Kidney glomerular epithelial cell (primary cell): ENCODE measurements around the gene INSIG2.

ENCODE experiments used
- DNase-seq: peaks from one replicate; lab custom pipeline; 2025; lab: John Stamatoyannopoulos, UW

The INSIG2 gene

GRCh38 chr2:118088051-118089024, at the start of gene INSIG2:
Gene INSIG2, plus strand, starts transcription at chr2:118088471. Its CDS starts 8,086 bp downstream, at chr2:118096557.
- peak; percentile 98 for DNase-seq

- no peak for DNase-seq
These were observed 47.4 kb upstream of the INSIG2 start for GRCh38 chr2:118040891-118041290.

GRCh38 chr2:118044103-118044716, 44.1 kb upstream of the INSIG2 start:
- no peak for DNase-seq

- DNase-seq: no peak
These were observed 43.4 kb upstream of the INSIG2 start for GRCh38 chr2:118044854-118045253.

- no peak for DNase-seq
These were observed 43.0 kb upstream of the INSIG2 start for GRCh38 chr2:118045286-118045685.

GRCh38 chr2:118046634-118047210, 41.5 kb upstream of the INSIG2 start:
- no peak for DNase-seq

- peak; percentile 15 for DNase-seq
These were observed 40.9 kb upstream of the INSIG2 start for GRCh38 chr2:118047380-118047826.

- no peak for DNase-seq
These were observed 39.9 kb upstream of the INSIG2 start for GRCh38 chr2:118048401-118048800.

- DNase-seq: no peak
These were observed 39.0 kb upstream of the INSIG2 start for GRCh38 chr2:118049140-118049815.

- DNase-seq: no peak
These were observed 38.5 kb upstream of the INSIG2 start for GRCh38 chr2:118049816-118050140.

- DNase-seq: peak; percentile 12
These were observed 37.9 kb upstream of the INSIG2 start for GRCh38 chr2:118050386-118050785.

GRCh38 chr2:118050974-118051373, 37.3 kb upstream of the INSIG2 start:
- no peak for DNase-seq

GRCh38 chr2:118051826-118052358, 36.4 kb upstream of the INSIG2 start:
- DNase-seq: no peak

- DNase-seq: no peak
These were observed 35.8 kb upstream of the INSIG2 start for GRCh38 chr2:118052474-118052873.

- no peak for DNase-seq
These were observed 34.6 kb upstream of the INSIG2 start for GRCh38 chr2:118053681-118054080.

- DNase-seq: no peak
These were observed 33.9 kb upstream of the INSIG2 start for GRCh38 chr2:118054213-118055008.

- no peak for DNase-seq
These were observed 32.6 kb upstream of the INSIG2 start for GRCh38 chr2:118055512-118056164.

- DNase-seq: no peak
These were observed 32.1 kb upstream of the INSIG2 start for GRCh38 chr2:118056165-118056534.

GRCh38 chr2:118056801-118057200, 31.5 kb upstream of the INSIG2 start:
- DNase-seq: no peak

- DNase-seq: no peak
These were observed 29.3 kb upstream of the INSIG2 start for GRCh38 chr2:118058951-118059350.
